Measurements from ENCODE around the gene SAMD15.

GRCh38 chr14:77346495-77346894, 30.7 kb upstream of the SAMD15 start:
- TF ChIP-seq CTCF (conservative IDR thresholded peaks at IDR 0.05; ENCODE audit: low read depth, low read length) (no peak), EZH2 (IDR thresholded peaks at IDR 0.05; ENCODE audit: low read length, unreplicated experiment) (no peak), EZH2phosphoT487 (IDR thresholded peaks at IDR 0.05; ENCODE audit: borderline replicate concordance, low read length) (no peak)
